T-helper 1 cell treated with Interleukin-12 subunit alpha and Interleukin-12 subunit beta and Interleukin-4 antibody, amounts not matched to agents 30 ng/mL and 1 ng/mL, for 36 hours (primary cell): ENCODE measurements around the gene FTCD. TPM values are rescaled to one million over a fixed set of nuclear protein-coding genes. Genes with fewer than 3 reads are reported as not detected.

Experiments
- intact Hi-C: fragments of 100-400 bp; cut with micrococcal nuclease; formaldehyde crosslinking; loops from one replicate; pipeline ENCODE4 v1.15.1; 2024
- total RNA-seq: library from RNA; stranded (reverse); gene quantifications from 2 replicates; pipeline ENCODE4 v1.2.3, GENCODE V29; 2022

The FTCD gene
- total RNA-seq, 1 donor from 2014 or later = not detected

DNA sequence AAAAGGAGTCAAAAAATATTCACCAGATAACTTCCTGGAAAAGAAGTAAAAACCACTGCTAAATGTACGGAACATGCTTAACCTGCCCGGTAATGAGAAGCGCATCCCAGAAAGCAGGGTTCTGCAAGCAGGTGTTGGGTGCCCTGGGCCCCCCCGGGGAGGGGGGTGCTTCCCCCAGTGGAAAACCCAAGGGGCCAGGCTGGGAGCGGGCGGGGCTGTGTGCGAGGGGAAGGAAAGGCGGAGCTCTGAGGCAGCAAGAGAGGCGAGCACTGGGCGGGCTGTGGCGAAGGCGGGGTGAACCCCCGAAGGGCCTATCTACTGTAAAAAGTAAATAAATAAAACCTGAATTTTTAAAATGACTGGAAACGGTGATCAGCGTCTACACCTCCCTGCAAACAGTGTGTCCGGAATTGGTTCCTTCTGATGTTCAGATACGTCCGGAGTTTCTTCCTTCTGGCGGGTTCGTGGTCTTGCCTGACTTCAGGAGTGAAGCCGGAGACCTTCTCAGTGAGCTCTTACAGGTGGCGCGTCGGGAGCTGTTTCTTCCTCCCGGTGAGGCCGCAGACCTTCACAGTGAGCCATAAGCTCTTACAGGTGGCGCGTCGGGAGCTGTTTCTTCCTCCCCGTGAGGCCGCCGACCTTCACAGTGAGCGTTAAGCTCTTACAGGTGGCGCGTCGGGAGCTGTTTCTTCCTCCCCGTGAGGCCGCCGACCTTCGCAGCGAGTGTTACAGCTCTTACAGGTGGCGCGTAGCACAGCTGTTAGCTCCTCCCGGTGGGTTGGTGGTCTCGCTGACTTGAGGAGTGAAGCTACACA is 13.4 kb downstream of the FTCD start:
- intact Hi-C loops = loop anchor here (2.0 to 10.0 kb wide), 3 partner anchors 111 to 313 kb away; partner anchors contain the start of gene DIP2A

DNA sequence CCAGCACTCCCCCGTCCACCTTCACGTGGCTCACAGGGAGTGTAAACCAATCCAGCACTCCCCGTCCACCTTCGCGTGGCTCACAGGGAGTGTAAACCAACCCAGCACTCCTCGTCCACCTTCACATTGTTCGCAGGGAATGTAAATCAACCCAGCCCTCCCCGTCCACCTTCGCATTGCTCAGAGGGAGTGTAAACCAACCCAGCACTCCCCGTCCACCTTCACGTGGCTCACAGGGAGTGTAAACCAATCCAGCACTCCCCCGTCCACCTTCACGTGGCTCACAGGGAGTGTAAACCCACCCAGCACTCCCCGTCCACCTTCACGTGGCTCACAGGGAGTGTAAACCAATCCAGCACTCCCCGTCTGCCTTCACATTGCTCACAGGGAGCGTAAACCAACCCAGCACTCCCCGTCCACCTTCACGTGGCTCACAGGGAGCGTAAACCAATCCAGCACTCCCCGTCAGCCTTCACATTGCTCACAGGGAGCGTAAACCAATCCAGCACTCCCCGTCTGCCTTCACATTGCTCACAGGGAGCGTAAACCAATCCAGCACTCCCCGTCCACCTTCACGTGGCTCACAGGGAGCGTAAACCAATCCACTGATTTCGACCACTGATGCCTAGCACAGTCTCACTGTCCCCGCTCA is 14.9 kb downstream of the FTCD start:
- intact Hi-C loops = loop anchor here (10.0 kb wide), 1 partner anchor 314 kb away; the partner anchor contains the start of gene DIP2A

DNA sequence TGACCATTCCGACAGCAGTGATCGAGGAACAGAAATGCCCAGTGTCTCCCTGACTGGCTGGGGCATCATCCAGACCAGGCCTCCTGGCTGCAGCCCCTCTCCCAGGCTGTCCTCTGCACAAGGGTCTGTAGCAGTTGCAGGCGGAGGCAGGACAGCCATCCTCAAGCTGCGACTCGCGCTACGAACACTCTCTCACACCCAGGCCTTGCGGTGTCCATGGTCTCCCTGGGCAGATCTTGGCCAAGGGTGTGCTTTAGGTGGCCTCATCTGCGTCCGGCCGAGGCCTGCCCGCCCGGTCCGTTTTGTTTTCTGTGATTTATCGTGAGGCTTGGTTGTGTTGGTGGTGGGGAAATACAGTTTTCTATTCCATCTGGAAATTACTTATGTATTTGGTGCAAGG is 15.7 kb downstream of the FTCD start:
- intact Hi-C loops = loop anchor here (10.0 kb wide), 1 partner anchor 315 kb away; the partner anchor contains the start of gene DIP2A

DNA sequence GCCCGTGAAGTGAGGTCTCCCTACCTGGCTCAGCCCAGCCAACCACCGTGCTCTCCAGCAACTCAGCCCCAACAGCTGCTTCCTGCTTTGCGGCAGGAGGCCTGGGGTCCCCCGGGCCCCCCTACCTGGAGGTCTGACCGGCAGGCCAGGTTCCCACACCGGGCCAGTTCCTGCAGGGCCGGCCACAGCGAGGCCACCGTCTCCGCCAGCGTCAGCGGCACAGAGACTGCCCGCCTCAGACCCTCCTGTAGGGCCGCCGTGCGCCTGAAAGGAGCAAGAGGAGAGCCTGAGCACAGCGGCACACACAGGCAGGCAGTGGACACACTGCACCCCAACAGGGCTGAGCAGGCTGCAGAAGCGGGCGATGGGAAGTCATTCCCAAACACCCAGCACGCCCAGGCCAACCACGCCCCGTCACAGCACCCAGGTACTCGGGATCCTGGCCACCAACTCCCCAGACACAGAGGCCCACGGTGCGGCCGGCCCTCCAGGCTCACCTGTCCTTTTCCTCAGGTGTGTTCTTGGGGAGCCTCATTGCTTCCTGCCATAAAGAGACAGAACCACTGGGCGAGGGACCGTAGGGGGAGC is 16.9 kb downstream of the FTCD start:
- intact Hi-C loops = no loop called here

DNA sequence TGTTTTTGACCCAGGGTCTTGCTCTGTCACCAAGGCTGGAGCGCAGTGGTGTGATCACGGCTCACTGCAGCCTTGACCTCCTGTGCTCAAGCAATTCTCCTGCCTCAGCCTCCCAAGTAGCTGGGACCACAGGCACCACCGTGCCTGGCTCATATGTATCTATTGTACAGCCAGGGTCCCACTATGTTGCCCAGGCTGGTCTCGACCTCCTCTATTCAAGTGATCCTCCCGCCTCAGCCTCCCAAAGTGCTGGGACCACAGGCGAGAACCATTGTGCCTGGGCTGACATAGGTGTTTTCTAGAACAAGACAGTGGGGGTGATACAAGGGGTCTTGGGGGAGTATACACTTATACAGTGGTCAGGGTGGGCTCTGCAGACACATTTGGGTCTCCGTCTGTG is 17.5 kb downstream of the FTCD start:
- intact Hi-C loops = no loop called here

DNA sequence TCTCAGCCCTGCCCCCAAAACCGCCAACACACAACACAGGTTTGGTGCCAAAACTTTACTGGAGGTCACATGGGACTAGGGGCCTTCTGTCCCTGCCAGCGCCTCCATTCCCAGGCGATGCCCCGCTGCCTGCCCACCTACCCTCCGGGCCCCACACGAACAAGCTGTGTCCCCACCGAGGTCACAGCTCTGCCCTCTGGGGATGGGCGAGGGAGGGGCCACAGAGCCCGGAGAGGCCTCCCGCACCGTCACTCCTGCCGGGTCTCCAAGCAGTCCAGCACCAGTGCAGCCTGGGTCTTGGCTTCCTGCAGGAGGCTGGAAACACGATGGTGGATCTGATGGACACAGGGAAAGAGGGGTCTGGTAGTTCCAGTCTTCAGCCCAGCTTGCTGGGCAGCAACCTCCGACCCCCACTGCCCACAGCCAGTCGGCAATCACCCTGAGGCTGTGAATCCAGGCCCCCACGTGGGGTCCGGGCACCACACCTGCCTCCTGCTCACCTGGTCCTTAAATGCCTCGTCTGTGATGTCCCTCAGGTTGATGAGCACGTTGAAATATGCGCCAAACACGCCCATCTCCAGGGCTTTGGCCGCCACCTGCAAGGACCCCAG is 18.5 kb downstream of the FTCD start:
- intact Hi-C loops = no loop called here

DNA sequence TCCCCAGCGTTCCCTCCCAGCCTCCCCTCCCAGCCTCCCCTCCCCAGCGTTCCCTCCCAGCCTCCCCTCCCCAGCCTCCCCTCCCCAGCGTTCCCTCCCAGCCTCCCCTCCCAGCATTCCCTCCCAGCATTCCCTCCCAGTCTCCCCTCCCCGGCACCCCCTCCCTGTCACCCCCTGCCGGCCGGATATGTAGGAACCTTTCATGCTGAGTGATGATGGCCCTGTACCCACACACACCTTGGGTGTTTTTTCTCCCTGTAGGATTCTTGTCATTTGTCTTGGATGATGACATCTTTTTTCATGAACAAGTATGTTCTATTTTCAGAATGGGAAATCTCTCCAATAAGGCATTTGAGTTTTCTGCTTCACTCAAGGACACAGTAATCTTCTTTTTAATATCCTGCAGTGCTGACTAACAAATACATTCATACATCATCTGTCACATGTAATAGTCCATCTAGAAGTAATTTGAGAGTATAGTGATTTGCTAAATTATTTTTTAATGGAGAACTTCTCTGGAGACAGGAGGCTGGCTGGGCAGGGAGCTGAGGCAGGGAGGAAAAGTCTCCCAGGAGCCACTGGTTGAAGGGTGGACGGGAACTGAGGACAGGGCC is 19.5 kb downstream of the FTCD start:
- intact Hi-C loops = no loop called here

DNA sequence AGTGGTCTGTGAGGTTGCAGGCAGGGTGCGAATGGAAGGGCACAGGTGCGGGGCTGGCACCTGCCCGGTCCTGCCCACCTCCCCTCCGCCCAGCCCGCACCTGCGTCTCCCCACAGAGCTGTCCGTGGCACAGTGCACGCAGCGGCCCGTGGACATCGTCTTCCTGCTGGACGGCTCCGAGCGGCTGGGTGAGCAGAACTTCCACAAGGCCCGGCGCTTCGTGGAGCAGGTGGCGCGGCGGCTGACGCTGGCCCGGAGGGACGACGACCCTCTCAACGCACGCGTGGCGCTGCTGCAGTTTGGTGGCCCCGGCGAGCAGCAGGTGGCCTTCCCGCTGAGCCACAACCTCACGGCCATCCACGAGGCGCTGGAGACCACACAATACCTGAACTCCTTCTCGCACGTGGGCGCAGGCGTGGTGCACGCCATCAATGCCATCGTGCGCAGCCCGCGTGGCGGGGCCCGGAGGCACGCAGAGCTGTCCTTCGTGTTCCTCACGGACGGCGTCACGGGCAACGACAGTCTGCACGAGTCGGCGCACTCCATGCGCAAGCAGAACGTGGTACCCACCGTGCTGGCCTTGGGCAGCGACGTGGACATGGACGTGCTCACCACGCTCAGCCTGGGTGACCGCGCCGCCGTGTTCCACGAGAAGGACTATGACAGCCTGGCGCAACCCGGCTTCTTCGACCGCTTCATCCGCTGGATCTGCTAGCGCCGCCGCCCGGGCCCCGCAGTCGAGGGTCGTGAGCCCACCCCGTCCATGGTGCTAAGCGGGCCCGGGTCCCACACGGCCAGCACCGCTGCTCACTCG is 23.3 kb downstream of the FTCD start:
- intact Hi-C loops = no loop called here

DNA sequence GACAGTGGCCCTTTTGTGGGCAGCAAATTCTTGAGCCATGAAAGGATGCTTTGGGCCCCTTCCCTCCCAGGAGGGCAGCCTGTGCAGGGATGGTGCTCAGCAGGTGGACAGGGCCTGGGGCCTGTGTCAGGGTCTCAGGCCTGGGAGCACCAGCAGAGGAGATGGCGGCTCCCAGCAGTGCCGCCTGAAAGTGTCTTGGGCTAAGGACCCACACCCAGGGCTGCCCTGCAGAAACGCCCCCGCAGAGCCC is 23.9 kb downstream of the FTCD start:
- intact Hi-C loops = no loop called here

DNA sequence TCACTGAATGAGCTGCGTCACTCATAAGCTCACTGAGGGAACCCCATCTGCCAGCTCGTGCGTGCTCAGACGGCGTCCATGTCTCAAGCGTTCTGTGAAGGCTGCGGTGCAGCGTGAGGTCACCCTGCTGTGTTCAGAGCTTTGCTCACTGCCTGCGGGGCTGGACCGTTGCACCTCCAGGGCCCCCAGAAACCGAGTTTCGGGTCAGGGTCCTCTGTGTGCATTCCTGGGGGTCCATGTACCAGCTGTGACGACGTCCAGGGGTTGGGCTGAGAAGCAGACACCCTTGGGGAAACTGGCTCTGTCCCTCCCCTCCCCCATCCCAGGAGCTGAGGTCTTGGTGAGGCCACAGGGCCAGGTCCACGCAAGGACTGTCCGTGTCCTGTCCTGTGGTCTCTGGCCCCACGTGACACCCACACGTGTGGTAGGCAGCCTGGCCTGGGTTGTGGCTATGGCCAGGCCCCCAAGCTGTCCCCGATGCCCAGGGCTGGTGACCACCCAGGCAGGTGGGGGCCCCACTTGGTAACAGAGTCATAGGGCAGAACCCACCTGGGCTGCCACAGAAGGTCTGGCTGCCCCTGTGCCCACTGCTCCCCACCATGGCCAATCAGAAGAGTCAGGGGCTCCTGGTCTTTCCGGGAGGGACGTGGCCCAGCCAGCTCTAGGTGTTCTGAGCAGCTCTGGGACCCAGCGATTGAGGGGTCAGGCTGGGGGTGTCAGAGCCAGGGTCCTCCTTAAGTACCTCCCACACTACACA is 24.4 kb downstream of the FTCD start:
- intact Hi-C loops = no loop called here

DNA sequence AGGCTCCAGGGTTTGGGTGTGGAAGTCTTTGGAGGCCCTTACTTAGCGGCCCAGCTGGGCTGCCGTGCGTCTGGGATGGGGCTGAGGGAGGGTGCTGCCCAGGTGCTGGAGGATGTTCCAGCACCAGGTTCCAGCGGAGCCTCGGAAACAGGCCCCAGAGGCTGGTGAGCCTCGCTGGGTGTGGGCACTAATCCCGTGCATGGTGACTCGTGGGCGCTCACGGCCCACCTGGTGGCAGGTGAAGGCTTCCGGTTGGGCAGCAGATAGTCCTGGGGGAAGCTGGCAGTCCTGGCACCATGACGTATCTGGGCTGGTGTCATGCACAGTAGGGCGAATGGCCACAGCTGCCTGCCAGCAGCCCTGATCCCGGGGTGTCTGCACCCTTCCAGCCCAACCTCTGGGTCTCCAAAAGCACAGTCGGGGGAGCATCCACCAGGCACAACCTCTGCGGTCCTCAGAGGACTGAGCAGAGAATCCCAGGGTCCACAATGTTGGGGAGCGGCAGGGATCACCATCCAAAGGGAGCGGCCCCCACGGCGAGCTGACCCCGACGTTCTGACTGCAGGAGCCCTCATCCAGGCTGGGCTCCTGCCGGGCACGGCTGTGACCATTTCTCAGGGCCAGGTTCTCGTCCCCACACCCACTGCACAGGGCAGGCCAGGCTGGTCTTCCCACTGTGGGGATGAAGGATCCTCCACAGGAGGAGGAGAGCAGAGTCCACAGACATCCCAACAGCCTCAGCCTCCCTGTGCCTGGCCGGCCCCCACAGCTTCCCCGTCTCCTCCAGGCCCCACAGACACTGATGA is 25.3 kb downstream of the FTCD start:
- intact Hi-C loops = no loop called here

DNA sequence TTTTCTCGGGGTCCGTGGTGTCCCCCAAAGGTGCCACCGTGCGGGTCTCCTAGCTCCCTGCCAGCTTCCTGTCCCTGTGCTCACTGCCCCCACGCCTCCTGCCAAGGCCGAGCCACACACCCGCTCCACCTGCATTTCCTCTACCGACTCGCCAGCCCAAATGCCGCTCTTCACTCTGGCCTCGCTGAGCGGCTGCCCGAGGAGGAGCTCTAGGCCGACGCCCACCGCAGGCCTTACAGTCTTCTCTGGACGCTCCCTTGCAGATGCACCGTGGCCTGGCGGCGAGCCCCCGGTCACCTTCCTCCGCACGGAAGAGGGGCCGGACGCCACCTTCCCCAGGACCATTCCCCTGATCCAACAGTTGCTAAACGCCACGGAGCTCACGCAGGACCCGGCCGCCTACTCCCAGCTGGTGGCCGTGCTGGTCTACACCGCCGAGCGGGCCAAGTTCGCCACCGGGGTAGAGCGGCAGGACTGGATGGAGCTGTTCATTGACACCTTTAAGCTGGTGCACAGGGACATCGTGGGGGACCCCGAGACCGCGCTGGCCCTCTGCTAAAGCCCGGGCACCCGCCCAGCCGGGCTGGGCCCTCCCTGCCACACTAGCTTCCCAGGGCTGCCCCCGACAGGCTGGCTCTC is 26.3 kb downstream of the FTCD start:
- intact Hi-C loops = no loop called here

DNA sequence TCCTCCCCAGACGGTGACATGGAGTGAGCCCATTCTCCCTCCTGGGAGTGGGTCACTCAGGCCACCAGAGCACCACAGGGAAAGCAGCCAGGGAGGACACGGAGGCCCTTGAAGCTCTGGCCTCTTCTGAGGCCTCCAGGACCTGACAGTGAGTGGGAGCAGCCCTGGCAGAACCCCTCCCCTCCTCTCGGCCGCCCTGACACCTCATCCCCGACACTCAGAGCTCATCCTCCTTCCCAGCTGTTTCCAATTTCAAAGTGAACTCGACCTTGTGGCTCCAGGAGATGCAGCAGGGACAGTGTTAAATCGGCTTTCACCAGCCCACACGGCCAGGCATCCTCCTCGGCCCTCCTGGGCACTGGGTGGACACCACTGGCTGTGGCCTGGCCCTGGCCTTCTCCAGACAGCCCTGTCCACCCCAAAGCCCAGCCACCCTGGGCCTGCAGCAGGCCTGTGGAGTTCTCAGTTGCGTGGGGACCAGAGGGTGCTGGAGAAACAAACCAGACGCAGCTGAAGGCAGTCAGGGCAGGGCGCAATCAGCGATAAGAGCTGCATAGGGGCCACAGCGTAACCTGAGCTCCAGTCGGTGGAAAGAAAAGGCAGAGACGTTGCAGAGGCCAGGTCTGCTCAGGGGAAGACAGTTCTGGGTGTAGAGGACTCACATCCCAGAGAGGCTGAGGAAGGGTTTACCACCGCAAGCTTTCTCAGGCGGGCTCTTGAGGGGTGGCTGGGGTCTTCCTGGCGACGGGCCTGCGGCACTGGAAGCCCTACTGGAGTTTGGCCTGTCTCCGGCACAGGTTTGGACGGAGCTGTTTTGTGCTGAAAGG is 27.1 kb downstream of the FTCD start:
- intact Hi-C loops = no loop called here

DNA sequence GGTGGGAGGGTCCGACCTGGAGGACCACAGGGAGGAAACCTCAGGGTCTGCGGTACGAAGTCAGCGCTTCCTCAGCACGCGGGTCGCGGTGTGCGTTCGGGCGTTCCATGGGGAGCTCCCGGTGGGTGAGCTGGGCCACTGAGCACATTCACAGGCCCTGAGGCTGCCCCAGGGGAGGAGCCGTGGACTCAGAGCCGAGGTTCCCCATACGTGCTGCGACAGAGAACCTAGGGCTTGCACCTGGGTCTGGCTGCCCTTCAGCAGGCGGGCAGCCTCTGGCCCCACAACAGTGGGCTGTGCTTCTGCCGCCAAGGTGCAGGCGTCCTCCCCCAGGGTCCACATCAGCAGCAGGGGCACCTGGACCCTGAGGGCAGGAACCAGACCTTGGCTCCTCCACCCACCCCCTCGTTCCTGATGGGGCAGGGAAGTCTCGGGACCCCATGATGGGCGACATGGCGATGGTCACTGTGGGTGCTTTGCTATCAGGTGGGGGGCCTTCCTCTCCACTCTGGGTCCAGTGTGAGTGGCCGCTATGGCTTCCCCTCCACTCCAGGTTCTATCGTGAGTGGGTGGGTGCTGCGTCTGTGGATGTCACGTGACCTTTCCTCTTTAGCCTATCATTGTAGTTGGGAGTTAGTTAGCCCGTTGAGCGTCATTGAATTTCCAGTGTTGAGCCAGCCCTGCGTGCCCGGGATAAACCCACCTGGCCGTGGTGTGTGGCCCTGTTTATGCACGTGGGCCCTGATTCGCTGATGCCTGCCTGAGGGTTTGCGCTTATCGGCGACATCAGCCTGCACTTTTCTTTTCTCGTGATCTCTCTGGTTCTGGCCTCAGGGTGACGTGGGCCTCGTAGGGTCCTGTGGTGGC is 27.9 kb downstream of the FTCD start:
- intact Hi-C loops = no loop called here

DNA sequence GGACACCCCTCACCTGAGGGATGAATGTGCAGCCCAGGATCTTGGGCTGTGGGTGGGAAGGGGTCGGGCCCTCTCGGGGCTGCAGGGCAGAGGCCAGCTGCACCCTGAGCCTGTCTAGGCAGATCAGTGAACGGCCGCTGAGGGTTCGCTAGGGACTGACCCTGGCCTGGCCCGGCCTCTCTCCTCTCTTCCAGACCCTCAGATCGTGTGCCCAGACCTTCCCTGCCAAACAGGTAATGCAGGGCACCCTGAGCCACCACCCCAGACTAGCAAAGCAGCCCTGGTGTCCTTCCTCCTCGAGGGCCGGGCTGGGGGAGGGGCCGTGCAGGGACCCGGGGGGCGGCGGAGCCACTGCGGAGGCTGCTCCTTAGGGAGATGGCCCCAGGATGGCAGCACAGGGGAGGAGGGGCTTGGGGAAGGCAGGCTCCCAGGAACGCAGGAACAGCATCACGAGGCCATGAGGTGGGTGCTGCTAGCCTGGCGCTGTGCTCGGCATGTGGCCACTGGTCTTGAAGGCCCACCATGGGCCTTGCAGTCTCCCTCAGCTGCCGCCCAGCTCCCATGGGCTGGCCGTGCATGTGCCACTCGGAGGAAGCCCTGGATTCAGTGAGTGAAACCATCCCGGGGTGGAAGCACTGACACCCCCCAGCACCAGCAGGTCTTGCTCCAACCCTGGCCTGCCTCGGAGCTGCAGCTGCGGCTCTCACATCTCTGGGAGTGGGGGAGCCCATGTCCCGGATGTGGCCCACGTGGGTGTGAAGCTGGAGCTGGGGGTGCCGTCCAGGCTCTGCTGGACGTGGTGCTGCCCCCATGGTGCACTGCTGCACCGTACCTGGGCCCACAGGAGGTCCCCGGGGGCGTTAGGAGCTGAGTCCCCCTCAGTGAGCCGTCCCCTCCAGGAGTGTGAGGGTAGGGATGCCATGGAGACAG is 28.8 kb downstream of the FTCD start:
- intact Hi-C loops = no loop called here

DNA sequence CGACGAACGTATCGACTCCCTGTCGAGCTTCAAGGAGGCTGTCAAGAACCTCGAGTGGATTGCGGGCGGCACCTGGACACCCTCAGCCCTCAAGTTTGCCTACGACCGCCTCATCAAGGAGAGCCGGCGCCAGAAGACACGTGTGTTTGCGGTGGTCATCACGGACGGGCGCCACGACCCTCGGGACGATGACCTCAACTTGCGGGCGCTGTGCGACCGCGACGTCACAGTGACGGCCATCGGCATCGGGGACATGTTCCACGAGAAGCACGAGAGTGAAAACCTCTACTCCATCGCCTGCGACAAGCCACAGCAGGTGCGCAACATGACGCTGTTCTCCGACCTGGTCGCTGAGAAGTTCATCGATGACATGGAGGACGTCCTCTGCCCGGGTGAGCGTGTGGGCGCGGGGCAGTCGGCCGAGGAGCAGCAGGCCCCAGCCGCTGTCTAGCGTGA is 29.5 kb downstream of the FTCD start:
- intact Hi-C loops = no loop called here
